Right lobe of liver (tissue), 4 donors: ENCODE data around the gene CTSC.

ENCODE experiments used
- CTCF ChIP-seq, 4 donors: fragments of 200-600 bp in 3 of 4; fragments of 450-650 bp in 1 of 4; IDR thresholded peaks; one replicate each; pipeline versions ENCODE4 v1.5.1 to v1.8.0; 2016 to 2022; ENCODE audit warnings: antibody characterized with exemption in 4 of 4, mild to moderate bottlenecking in 2 of 4
- POLR2A ChIP-seq: fragments of 450-650 bp; IDR thresholded peaks from one replicate; pipeline ENCODE4 v1.6.1; 2017; ENCODE audit warnings: antibody characterized with exemption, mild to moderate bottlenecking
- donor health status: DM: no; HTN: no; CAD: no.
- donor health status: DM: no; HTN: no; CAD: no.
- donor health status: DM: no; HTN: yes; CAD: no.

DNA sequence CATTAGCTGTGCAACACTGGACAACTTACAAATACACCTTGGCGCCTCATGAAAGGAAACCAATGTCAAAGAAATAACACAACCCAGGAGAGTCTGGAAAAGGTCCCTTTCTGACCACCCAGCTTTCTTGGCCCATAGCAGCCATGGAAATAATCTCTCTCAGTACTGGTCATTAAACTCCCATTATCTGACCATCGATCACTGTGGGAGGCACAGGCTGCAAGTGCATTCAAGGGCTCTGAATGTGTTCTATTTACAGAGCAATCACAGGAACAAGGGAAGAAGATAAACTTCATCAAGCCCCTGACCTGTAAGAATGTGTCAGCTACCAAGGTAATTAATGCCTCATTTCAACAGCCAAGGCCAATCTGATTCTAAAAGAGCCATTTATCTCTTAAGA lies 40.1 kb downstream of the CTSC start:
- TF ChIP-seq POLR2A: no peak
- TF ChIP-seq CTCF (IDR thresholded peaks at IDR 0.05): no peak
